NCI-H2171 (cell line): ENCODE measurements around the gene SLC23A2.
A peak's percentile ranks its signal among the peaks of the same experiment; 100 is the strongest.

Source experiments
- DNase-seq: peaks from one replicate; lab custom pipeline; 2025; lab: John Stamatoyannopoulos, UW

The SLC23A2 gene

DNA sequence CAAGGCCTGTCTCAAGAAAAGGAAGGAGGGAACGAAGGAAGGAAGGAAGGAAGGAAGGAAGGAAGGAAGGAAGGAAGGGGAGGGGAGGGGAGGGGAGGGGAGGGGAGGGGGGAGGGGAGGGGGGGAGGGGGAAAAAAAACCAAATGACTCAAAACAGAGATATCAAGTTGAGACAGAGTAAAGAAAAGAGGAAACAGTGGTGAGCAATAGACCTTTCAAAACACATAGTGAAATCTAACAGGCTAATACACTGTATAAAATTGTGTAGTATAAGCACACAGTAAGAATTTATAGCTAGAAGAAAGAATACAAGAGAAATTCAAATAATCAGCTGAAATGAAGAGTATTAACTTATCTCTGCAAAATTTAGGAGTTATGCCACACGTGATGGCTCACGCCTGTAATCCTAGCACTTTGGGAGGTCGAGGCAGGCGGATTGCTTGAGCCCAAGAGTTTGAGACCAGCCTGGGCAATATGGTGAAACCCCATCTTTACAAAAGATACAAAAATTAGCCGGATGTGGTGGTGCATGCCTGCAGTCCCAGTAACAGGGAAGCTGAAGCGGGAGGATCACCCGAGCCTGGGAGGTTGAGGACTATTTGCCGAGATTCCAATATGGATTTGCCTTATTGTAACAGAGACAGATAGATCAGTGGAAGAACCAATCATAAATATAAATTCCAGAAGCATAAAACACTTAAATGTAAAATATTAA, 156.4 kb downstream of the SLC23A2 start:
- no peak for DNase-seq

DNA sequence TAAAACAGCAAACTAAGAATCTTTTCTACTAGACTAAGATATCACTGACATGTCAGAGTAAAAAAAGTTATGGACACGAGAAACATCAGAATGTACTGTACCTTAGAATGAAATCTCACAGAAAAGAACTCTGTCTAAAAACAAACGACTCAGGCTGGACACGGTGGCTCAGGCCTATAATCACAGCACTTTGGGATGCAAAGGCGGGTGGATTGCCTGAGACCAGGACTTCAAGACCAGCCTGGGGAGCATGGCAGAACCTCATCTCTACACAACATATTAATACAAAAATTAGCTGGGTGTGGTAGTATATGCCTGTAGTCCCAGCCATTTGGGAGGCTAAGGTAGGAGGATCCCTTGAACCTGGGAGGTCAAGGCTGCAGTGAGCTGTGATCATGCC, 157.0 kb downstream of the SLC23A2 start:
- no peak for DNase-seq

DNA sequence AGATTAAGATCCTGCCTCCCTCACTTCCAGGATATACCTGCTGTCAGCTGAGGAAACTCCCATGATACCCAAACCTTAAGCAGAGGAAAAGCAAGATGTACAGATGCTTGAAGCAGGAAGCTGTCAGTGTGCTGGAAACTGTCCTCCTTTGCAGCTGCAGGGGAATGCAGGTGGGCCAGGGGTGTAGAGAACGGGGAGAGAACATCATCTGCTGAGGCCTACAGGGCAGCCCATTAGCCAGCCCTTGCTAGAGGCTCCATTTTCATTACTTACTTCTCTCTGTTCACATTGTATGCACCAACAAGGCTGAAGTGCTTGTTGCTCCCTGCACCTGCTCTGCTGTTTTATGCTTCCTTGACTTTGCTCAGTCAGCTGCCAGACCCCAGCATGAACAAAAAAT, 160.5 kb downstream of the SLC23A2 start:
- DNase-seq = no peak

DNA sequence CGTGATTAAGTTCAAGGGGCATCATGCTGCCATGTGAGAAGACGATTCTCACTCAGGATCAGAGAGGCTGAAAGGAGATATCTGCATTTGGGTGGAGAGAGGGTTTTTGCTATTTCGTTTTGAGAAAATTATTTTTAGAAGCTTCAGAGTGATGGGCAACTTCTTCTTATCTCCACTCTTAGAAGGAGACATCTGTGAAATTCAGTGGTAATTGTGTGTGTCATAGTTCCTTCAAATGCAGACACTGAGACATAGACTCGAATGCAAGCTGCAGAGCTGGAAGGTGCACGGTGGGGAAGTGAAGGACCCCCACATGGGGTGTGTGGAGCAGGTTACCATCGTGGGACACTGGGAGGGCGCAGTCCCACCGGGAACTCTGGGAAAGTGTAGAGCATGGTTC, 162.8 kb downstream of the SLC23A2 start:
- DNase-seq = no peak

DNA sequence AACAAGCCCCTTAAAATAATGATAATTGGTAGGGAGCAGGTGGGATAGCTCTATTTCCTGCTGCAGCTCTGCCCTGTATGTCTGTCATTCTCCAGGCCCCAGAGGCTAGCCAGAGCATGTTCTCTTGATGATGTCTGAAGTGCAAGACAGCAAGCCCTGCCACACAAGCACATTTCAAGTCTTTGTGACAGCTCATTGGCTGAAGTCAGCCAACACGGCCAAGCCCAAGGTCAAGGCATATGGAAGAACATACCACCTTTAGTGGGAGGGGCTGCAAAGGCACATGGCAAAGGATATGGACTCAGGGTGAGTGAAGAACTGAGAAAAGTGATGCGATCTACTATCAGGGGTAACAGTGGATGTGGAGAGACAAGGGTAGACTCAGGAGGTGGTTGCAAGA, 163.6 kb downstream of the SLC23A2 start:
- DNase-seq = no peak

DNA sequence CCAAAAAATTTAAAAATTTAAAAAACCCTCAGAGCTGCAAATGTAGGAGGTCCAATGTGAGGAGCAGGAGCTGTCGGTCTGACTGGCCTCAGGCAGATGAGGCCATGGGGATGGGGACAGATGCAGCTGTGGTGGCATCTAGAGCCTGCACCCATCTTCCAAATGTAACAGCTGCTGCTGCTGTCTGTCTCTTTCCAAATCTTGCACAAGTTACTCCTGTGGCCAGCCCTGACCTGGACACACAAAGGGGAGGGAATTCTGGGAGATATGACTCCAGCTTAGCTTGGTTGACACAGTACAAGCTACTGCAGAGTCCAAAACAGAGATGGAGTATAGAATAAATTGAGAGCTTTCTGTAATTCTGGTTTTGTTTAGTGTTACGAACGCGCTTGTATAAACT, 164.4 kb downstream of the SLC23A2 start:
- DNase-seq = no peak

DNA sequence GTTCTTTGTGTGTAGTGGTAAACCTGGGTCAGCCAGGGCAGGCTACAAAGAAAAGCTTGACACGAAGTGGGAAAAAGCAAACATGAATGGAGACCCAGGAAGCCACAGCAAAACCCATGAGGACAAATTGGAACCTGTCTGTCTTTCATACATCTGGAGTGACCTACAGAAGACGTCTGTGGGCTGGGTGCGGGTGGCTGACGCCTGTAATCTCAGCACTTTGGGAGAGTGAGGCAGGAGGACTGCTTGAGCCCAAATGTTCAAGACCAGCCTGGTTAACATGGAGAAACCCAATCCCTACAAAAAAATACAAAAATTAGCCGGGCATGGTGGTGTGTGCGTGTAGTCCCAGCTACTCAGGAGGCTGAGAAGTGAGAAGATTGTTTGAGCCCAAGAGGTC, 164.8 kb downstream of the SLC23A2 start:
- DNase-seq = no peak

DNA sequence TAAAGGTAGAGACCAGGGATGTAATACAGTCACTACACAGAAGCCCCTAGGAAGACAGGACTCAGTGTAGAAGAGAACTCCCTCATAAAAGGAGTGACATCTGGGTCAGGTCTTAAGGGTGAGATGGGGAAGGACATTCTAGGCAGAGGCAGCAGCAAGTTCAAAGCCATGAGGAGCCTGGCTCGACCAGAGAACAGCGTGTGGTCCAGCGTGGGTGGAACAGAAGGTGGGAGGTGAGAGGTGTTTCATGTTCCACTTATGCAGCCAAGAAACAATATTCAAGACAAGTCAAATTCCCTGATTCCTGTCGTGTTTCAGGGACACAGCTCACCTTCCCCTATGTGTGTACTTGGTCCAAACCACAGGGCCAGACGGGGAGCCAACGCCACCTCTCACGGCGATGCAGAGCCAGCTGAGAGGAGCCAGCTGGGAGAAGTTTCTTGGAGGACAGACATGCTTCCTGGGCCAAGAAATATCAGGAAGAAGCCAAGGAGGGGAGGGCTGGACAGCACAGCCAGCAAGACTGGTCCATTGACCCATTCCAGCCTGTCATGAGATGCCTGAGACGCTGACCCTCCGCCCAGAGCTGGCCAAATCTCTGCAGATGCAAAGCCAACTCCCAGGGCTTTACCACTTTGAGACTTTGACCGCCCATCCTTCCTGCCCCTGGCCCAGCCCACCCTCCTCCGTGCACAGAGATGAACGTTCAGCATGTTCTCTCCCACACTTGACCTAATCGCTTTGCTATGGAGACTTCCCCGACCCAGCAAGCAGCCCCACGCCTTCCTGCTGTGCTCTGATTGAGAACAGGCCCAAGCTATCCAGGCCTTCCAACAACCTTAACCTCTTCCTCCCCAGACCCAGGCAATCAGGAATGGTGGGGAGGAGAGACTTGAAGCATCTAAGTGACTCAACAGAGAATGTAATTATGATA, 165.8 kb downstream of the SLC23A2 start:
- no peak for DNase-seq

DNA sequence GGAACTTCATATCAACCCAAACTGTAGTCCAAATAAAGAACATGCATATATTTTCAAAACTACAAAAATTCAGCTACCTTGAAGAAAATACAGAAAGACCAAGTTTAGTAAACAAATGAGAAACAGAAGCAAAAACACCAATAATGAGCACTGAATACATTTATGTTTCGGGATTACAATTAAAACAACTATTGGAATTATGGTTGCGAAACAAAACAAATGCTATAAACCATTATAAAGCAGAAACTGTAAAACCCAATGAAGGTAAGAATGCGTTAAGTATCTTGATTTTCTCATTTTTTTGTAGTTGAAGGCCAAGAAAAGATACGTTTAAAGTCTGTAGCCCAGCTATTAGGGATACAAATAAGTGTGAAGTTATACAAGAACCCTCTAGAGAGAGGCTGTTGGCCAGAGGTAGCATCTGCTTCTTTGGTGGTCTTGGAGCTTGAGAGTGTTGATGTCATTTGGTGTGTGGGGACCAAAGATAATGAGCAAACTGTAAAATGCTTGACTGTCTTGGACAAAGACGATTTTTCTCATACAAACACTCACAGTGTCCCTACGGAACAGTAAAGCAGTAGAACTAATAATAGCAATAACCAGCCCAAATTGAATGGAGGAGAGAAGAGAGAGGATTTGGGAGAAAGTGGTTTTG, 168.1 kb downstream of the SLC23A2 start:
- DNase-seq = no peak

DNA sequence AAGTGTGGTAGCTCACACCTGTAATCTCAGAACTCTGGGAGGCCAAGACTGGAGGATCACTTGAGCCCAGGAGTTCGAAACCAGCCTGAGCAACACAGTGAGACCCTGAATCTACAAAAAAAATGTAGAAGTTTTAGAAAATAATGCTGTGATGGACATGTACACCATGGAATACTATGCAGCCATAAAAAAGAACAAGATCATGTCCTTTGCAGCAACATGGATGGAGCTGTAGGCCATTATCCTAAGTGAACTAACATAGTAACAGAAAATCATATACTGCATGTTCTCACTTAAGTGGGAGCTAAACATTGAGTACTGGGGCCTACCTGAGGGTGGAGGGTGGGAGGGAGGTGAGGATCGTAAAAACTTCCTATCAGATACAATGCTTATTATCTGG, 168.8 kb downstream of the SLC23A2 start:
- DNase-seq = no peak

DNA sequence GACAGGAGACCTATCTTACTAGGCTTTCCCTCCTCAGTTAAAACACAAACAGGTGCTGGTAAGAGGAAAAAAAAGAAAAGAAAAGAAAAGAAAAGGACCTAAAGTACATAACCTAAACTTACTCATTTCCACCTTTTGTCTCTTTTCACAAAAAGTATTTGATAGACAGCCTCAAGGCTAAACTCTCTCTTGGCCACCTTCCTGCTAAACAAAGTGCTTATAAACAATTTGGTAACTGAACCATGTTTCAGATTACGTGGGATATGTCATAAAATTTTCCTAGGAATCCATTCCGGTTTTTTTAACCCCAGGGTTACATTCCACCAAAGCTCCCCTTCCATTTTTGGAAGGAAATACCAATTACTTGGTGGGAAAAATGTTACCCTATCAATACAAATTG, 170.6 kb downstream of the SLC23A2 start:
- no peak for DNase-seq

DNA sequence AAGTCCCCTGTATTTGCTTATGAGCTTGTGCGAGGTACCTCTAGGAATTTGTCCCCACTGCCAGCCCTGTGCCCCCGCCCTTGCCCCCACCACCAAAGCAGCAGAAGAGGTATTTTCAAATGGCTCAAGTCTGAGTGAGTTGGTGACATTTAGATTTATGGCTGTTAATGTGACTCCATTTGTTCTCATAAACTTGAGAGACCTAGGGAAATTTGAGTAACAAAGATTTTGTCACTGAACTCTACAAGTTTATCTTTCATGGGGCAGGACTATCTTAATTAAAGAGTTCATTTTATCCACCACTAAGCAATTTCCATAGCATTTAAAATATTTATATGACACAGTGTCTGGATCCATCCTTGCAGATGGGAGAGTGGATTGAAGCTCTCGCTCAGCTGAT, 171.1 kb downstream of the SLC23A2 start:
- DNase-seq = no peak

DNA sequence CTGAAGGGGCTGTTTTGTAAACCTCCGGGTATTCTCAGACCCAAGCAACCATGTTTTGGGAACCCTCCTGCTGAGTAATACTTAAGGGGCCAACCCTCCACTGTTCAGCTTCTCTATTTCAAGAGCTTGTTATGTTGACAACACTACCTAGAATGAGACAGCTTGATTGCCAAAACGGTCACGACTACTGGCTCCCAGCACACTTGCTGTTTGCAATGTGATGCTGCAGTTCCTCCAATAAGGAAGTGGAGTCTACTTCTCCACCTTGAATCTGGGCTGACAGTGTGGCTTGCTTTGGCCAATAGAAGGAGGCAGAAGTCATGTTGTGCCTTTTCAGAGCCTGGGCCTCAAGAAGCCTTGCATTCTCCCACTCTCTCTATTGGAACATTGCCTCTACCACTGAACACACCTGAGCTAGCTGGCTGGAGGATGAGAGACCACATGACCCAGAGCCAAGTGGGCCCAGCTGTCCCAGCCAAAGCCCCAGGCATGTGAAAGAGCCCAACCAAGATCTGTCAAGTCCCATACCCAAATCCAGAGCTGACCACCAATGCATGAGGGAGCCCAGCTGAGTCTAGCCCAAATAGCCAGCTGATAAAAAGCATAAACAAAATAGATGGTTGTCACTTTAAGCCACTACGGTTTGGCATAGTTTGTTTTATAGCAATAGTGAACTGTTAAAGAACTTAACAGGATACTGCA, 171.6 kb downstream of the SLC23A2 start:
- DNase-seq = no peak

DNA sequence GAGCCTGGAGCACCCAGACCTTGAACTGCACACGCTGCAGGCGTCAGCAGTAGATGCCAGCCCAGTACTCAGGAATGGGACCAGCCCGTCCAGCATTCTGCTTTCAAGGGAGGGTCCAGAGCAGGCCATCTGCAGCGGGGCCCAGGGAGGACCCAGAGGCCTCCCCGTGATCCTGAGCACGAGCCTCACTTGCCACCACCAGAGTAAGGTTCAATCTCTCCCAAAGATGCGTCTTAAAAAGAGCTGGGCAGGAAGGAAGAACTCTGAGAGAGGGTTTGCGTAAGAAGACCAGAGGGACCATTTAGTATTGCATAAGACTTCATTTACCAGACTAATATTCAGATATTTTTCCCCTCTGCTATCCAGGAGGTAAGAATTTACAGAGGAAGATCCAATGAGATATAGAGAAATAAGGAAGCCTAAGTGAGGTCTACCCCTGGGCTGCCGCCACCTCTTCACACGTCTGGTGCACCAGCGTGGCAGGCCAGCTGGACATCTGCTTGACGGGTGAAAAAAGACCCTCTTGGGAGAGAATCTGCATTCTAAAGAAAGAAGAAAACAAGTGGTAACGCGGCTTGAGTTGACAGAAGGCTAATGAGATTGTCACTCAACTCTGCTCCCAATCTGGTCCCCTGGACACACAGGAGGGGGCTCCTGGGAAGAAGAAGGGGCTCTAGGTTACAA, 172.3 kb downstream of the SLC23A2 start:
- no peak for DNase-seq

DNA sequence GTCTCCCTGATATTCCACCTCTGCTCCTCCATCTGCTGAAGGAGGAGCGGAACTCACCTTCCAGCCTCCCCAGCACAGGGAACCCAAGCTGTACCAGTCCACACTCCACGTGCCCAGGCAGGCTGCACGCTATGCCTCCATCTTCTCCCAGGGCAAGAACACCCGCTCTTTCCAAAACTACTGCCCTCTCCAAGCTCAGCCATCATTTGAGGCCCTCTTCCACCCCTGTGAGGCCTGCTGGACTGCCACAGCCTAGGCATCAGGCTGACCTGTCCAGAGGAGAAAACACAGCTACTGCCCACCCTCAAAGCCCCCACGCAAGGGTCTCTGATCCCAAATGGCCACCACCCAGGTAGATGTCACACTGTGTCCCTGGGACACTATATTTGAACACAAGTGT, 179.7 kb downstream of the SLC23A2 start:
- no peak for DNase-seq

DNA sequence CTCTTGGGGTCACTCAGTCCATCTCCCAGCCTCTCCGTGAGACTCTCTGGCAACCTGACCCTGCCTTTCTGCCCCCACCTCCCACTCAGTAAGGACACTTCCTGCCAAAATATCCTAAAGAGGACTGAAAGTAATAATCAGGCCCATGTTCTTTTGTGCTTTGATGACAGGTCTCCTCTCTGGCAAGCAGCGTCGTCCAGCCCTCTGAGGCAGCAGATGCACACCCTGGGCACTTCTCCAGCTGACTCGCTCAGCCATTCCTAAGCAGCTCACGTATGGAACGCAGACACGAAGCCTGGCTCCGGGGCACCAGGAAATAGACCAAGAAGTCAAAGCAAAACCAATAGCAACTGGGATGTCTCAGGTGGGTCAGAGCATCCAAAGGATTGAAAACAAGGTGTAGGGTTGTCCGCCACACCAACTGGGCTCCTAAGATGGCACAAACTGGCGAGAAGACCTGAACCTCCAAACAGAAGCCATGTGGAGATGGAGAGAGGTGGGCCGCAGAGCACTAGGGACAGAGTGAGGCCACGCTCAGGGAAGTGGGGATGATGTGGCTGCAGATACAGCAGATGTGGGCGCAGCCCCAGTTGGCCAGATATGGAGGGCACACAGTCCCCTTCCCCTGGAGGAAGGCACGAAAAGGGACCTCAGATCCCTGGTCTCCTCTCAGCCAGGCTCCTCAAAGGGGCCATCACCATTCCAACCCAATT, 180.3 kb downstream of the SLC23A2 start:
- peak; percentile 28 for DNase-seq

DNA sequence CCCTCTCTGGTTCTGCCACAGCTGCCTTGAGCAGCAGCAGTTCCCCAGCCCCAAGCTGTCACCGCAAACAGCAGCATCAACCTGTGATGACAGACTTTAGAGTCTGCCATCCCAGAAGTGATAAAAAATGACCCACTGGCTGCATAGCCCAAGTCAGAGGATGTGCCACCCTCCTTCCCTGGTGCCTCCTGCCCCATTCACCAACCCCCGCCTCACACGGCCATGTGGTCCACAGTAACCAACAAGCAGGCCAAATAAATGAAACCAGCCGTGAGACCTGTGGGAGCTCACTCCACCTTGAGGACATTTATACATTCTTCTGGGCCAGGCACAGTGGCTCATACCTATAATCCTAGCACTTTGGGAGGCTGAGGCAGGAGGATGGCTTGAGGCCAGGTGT, 181.4 kb downstream of the SLC23A2 start:
- DNase-seq = no peak

DNA sequence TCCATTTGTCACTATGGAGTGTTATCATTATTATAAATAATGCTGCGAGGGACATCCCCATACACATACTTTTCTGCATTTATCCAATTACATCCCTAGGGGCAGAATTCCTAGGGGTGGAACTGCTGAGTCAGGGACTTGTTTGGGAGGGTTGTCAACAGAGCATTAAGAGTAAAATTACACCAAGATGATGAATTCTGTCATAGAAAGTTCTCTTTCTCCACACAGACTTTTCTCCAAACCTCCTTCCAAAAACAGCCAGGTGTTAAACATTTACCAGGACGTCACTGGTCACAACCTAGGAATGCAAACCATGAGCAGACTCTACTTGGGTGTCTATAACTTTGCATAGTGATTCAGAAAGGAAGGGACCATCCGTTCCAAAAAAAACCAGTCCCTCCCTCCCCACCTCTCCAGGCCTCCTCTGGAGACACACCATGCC, 184.1 kb downstream of the SLC23A2 start:
- DNase-seq = no peak

DNA sequence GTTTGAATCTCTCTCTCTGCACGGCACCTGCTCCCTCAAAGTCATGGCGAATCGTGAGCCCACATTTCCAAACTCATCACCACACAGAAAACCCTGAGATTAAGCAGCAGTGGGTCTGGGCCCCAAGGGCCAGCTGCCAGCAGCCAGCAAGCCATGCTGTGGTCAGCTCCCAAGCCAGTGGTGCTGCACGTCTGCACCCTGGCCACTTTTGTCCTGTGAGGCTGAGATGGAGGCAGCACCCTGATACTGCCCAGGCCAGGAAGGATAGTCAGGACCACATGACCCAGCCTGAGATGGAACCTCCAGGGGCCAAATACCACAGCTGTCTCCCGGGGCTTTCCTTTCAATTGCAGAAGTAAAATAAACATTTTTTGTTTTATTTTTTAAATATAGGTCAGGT, 185.7 kb downstream of the SLC23A2 start:
- DNase-seq = no peak

DNA sequence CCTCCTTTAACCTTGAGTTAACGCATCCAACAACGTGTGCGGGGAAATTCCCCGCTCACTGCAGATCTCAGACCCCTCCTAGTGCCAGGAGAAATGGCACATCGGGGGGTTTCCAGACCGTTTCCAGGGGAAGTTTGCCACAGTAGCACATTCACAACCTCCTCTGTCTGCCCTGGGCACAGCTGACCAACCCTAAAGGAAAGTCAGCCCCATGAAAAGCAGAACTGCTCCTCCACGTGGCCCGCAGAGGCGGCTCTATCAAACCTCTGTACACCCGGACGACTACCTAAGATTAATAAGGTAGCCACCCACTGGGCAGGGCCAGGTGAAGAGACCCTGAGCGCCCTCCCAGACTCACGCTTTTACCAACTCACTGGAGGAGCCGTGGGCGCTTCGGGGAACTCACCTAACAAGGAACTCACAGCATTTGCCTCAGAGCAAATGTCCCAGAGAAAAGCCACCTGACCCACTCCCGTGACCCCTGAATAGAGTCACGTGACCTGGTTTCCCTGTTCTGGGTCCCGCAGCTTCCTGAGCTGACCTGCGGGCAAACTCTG, 186.5 kb downstream of the SLC23A2 start:
- no peak for DNase-seq
